ENCODE results near the gene ICAM2. TPM values are rescaled to one million over a fixed set of nuclear protein-coding genes. Genes with fewer than 3 reads are reported as not detected.

Gene ICAM2
- total RNA-seq, 2 donors from 2014 or later, result 9.2 to 9.5 TPM

DNA sequence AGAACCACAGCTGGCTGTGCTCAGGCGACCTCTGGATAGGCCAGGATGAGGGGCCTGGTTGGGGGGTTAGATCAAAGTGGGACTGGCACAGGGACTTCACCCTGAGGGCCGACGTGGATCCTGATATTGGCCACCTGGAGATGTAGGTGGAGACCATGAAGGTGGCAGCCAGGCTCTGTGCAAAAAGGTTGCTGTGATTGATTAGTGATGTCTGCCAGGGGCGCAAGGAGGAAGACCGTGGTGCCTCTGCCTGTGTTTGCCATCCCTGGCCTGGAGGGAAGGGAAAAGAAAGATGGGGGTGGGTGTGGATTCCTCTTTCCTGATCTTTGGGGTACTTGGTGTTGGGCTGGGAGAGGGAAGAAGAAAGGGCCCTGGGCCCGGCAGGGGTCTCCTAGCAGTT lies 47.2 kb downstream of the ICAM2 start:
- no peaks in the 10 kb centered on the region for H3K9me3 ChIP-seq
- TF ChIP-seq, protein P1, sequence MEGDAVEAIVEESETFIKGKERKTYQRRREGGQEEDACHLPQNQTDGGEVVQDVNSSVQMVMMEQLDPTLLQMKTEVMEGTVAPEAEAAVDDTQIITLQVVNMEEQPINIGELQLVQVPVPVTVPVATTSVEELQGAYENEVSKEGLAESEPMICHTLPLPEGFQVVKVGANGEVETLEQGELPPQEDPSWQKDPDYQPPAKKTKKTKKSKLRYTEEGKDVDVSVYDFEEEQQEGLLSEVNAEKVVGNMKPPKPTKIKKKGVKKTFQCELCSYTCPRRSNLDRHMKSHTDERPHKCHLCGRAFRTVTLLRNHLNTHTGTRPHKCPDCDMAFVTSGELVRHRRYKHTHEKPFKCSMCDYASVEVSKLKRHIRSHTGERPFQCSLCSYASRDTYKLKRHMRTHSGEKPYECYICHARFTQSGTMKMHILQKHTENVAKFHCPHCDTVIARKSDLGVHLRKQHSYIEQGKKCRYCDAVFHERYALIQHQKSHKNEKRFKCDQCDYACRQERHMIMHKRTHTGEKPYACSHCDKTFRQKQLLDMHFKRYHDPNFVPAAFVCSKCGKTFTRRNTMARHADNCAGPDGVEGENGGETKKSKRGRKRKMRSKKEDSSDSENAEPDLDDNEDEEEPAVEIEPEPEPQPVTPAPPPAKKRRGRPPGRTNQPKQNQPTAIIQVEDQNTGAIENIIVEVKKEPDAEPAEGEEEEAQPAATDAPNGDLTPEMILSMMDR (IDR thresholded peaks at IDR 0.05), result no peak
- intact Hi-C loops (cut with DNase I), result no loop called here

DNA sequence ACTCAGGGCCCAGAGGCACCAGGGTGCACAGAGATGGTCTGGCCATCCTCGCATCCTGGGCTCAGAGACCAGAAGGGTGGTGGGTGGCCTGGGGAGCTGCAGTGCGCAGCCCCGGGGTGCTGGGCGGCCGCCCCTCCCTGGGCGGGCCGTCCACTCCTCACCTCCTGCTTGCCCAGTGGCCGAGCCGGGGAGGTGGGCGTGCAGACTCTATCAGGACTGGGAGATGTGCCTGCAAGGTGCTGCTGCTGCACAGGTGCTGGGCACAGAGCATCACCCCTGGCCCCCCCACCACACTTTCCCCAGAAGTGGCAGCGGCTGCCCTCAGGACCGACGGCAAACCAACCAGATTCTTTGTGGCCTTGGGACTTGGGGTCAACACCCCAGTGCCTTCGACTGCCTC lies 47.6 kb downstream of the ICAM2 start, which contains the start of gene SCN4A:
SCN4A (minus strand) TSS at position 123 of the 400 bp plus-strand sequence; CDS start at position 46, 77 bp downstream.
- intact Hi-C loops (cut with DNase I), result no loop called here
- Histone ChIP-seq H3K27me3 (no peaks in the 10 kb centered on the region), H3K9ac (ENCODE audit: low read depth in 2 of 2, low read length in 2 of 2) (no peak within 1 kb of the TSS), H3K4me3 (no peak within 1 kb of the TSS), H3K9me3 (no peaks in the 10 kb centered on the region), H3K4me1 (no peaks in the 10 kb centered on the region), H3K36me3 (no peaks in the 10 kb centered on the region), H3K27ac (no peak within 1 kb of the TSS)
- DNase-seq, result no peak
- TF ChIP-seq, protein P1 (IDR thresholded peaks at IDR 0.05), result no peak

More for the DNA sequence above, 47.2 kb downstream of the ICAM2 start:
- H3K27me3 ChIP-seq, result no peaks in the 10 kb centered on the region
- no peaks in the 10 kb centered on the region for H3K4me1 ChIP-seq
- DNase-seq, result no peak
- H3K27ac ChIP-seq, result no peak overlapping the region
- H3K4me3 ChIP-seq, result no peak overlapping the region
- no peak overlapping the region for H3K9ac ChIP-seq (ENCODE audit: low read depth in 2 of 2, low read length in 2 of 2)
- H3K36me3 ChIP-seq, result no peaks in the 10 kb centered on the region

DNA sequence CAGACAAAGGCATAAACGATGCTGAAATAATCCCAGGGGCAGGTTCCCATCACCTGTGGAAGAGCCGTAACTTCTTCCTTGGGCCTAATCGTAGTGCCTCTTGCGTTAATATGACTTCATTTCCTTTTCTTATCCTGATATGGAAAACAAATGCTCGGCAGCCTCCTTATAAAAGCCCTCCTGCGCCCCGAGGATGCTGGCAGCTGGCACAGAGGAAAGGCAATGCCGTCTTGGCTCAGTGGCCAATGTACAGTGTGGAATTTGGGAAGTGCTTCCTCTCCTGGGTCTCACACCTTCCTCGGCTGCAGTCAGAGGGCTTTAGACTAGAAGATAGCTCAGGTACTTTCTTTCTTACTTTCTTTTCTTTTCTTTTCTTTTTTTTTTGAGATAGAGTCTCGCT lies 51.2 kb downstream of the ICAM2 start:
- Histone ChIP-seq H3K27ac (no peak overlapping the region), H3K4me3 (no peak overlapping the region), H3K36me3 (no peaks in the 10 kb centered on the region), H3K9me3 (no peaks in the 10 kb centered on the region), H3K4me1 (no peaks in the 10 kb centered on the region), H3K9ac (ENCODE audit: low read depth in 2 of 2, low read length in 2 of 2) (no peak overlapping the region), H3K27me3 (no peaks in the 10 kb centered on the region)
- intact Hi-C loops (cut with DNase I), result no loop called here
- TF ChIP-seq, protein P1 (IDR thresholded peaks at IDR 0.05), result no peak
- DNase-seq, result no peak

DNA sequence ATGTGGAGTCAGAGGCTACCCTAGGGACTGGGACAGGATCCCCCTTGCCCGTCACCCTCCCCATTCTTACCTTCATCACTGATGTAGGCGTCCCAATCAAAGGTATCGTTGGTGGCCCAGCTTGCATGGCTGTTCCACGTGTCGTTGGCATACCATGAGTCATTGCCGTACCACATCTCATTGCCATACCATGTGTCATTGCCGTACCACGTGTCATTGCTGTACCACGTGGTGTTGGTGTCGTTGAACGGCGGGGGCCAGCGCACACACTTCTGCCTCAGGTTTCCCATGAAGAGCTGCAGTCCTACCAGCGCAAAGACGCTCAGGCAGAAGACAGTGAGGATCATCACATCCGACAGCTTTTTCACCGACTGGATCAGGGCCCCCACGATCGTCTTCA lies 52.5 kb downstream of the ICAM2 start:
- intact Hi-C loops (cut with DNase I), result no loop called here
- Histone ChIP-seq H3K27ac (no peak overlapping the region), H3K27me3 (no peaks in the 10 kb centered on the region), H3K4me3 (no peak overlapping the region), H3K4me1 (no peaks in the 10 kb centered on the region), H3K9me3 (no peaks in the 10 kb centered on the region), H3K36me3 (no peaks in the 10 kb centered on the region), H3K9ac (ENCODE audit: low read depth in 2 of 2, low read length in 2 of 2) (no peak overlapping the region)
- DNase-seq, result no peak
- TF ChIP-seq, protein P1 (IDR thresholded peaks at IDR 0.05), result no peak

DNA sequence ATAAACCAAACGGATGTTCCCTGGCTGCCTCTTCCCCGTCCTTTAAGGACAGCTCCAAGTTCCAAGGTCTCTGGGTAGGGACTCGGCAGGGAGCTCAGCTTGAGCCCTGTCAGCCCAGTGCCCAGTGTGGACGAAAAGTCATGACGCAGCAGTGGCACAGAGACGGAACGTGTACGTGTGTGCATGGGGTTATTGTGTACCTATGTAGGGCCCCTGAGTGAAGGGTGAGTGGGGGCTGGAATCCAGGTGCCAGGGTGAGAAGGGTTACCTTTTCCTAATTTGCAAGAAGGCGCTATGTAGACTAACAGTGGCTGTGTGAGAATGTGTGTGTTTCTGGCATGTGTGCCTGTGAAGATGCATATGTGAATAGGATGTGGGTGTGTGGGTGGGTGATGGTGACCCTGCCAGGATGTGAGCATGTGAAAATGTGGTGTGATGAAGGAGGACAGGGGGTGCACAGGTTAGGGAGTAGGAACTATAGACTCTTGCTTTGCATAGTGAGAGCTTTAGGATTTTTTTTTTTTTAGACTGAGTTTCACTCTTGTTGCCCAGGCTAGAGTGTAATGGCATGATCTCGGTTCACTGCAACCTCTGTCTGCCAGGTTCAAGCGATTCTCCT lies 53.7 kb downstream of the ICAM2 start:
- Histone ChIP-seq H3K27ac (no peak overlapping the region), H3K36me3 (no peaks in the 10 kb centered on the region), H3K9me3 (no peaks in the 10 kb centered on the region), H3K4me3 (no peak overlapping the region), H3K27me3 (no peaks in the 10 kb centered on the region), H3K9ac (ENCODE audit: low read depth in 2 of 2, low read length in 2 of 2) (no peak overlapping the region), H3K4me1 (no peaks in the 10 kb centered on the region)
- intact Hi-C loops (cut with DNase I), result no loop called here
- TF ChIP-seq, protein P1 (IDR thresholded peaks at IDR 0.05), result no peak
- DNase-seq, result no peak

All from colonic mucosa (tissue), 4 donors.